AG10803 (cell line): ENCODE results near the gene UBE2L5.

Experiments
- DNase-seq: peaks from one replicate; pipeline ENCODE4 v3.0.0; 2010; ENCODE audit warnings: low read depth
- H3K4me3 ChIP-seq: 2 replicates; pipeline ENCODE4 v1.5.1; 2011; ENCODE audit warnings: mild to moderate bottlenecking, low read length, control low read depth
- TF ChIP-seq, protein P1 (sequence below): conservative IDR thresholded peaks from 2 replicates; pipeline ENCODE4 v1.5.1; 2011; ENCODE audit warnings: mild to moderate bottlenecking, low read length, control low read depth, inconsistent platforms

The UBE2L5 gene

DNA sequence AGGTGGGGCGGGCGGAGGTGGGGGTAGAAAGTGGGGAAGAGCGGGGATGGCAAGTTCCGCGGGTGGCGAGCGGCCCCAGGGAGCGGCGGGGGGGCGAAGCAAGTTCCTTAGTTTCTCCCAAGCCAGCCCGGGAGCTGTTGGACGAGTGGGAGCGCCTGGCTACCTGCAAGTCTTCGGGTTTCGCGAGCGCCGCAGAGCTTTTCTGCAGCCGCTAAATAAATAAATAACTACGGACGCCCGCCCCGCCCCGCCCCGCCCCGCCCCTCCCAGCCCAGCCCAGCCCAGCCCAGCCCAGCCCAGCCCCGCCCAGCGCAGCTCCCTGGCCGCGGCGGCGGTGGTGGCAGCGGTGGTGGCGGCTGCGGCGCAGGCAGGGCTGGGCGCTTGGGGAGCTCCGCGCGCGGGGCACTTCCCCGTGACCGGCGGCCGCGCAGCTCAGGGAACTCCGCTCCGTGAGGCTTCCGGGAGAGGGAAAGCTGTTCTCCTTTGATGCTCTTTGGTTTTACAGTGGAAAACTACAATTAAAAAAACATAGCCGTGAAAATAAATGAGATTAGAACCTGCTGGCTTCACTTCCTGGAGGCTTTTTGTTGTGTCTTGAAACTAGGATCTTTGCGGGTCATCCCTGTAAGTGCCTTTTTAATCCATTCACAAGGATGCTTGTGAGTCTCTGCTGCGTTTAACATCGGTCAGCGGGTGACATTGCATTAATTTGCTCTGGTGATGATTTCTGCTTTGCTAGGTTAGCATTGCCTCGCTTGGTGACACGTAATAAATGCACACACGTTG lies at the start of gene UBE2L5:
UBE2L5 (plus strand) TSS at position 440 of the 786 bp plus-strand sequence. CDS start 5,498 bp downstream, outside the sequence.
- peak within 1 kb of the TSS; percentile 74 for H3K4me3 ChIP-seq
- DNase-seq: peak; percentile 89
- TF ChIP-seq, protein P1, sequence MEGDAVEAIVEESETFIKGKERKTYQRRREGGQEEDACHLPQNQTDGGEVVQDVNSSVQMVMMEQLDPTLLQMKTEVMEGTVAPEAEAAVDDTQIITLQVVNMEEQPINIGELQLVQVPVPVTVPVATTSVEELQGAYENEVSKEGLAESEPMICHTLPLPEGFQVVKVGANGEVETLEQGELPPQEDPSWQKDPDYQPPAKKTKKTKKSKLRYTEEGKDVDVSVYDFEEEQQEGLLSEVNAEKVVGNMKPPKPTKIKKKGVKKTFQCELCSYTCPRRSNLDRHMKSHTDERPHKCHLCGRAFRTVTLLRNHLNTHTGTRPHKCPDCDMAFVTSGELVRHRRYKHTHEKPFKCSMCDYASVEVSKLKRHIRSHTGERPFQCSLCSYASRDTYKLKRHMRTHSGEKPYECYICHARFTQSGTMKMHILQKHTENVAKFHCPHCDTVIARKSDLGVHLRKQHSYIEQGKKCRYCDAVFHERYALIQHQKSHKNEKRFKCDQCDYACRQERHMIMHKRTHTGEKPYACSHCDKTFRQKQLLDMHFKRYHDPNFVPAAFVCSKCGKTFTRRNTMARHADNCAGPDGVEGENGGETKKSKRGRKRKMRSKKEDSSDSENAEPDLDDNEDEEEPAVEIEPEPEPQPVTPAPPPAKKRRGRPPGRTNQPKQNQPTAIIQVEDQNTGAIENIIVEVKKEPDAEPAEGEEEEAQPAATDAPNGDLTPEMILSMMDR: no peak

DNA sequence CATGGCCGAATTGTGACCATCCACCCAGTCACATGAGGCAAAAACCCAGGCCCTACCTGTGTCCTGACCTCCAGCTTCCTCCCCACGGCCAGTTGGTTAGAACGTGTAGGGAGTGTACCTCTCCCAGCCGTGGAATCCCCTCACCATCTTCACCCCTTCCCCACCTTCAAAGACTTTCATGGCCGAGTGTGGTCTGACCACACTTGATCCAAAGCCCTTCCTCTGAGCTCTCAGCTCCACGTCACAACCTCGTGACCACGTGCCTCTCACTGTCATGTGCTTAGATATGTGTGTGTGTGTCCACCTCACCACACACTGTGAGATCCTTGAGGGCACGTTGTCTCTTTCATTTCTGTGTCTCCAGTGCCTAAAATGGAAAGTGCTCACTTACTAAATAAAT lies 48.6 kb upstream of the UBE2L5 start:
- H3K4me3 ChIP-seq: no peak overlapping the region
- DNase-seq: no peak
- TF ChIP-seq, protein P1: no peak

DNA sequence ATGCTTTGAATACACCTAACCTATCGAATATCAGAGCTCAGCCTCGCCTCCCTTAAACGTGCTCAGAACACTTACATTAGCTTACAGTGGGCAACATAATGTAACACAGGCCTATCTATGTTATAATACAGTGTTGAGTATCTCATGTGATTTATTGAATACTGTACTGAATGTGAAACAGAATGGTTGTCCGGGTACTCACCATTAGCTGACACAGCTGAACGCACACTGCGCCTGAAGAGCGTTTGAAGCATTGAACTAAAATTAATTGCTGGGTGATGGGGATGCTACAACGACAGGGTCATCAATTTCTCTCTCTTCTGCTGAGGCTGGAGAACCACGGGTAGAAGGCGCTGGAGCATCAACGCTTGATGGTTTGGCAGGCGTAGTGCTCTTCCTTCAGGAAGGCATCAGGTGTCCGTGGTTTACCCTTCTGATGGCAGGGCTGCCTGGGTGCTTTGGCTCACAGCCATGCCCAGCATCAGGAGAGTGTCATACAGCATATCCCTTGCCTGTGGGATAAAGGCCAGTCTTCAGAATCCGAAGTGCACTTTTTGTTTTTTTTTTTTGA lies 46.9 kb upstream of the UBE2L5 start:
- no peak for DNase-seq
- H3K4me3 ChIP-seq: no peak overlapping the region
- TF ChIP-seq, protein P1: no peak

DNA sequence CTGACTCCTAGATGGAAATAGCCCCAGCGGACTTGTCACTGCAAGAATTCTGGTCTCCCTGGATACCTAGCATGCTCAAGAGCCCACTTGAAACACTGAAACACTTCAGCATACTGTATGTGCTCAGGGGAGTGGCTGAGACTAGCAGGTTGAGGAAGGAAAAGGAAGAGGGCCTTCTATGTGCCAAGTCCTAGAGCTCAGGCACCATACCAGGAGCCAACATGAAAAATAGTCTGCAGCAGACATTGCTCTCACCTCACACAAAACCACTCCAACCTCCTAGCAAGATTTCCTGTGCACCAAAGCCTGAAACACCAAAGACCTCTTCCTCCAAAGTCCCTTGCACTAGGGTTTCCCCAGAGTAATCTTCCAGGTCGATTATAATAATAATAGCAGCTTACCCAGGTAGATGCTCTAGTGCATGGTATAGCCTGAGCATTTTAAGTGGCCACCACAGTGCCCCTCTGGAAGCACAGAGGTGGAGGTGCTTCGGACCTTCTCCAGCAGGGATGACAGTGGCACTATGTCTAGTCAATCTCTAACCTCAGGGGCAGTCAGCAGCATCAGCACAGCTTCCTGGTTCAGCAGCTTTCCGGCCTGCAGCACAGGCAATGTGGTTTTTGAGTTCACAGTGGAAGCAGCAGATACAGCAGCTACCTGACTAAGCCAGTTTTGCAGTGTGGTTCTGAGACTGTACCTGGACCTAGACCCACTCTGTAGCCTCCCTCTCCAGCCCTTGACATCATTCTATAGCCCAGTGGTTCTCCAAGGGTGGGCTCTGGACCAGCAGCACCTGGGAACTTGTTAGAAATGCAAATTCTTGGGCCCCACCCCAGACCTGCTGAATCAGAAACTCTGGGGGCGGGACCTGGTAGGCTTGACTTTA lies 45.6 kb upstream of the UBE2L5 start:
- TF ChIP-seq, protein P1: no peak
- no peak overlapping the region for H3K4me3 ChIP-seq
- no peak for DNase-seq

DNA sequence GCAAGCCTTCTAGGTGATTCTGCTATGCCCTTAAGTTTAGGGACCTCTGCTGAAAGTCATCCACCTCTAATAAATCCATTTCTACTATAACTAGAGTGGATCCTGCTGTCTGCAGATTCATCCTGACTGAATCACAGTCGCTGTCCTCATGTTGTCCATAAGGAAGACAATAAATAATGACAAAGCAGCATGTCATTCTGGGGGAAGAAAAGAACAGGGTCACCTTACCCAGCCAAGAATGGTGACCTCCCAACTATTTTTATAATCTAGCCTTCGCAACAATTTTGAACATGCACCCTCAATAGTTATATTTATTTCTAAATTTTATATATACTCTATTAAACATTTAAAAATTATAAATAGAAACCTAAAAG lies 45.0 kb upstream of the UBE2L5 start:
- no peak for DNase-seq
- TF ChIP-seq, protein P1: no peak
- H3K4me3 ChIP-seq: no peak overlapping the region

DNA sequence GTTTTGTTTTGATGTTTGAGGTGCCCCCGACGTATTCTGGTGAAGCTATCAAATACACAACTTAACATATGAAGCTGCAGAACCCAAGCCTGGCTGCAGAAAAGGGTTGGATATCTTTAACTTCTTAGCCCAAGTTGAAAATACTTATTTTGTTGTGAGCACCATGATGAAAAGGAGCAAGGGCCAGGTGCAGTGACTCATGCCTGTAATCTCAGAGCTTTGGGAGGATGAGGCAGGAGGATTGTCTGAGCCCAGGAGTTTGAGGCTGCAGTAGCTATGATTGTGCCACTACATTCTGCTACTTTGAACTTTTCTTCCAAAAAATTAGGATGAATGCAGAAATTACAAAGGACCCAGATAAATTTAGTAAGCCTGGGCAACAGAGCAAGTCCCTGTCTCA lies 44.1 kb upstream of the UBE2L5 start:
- DNase-seq: no peak
- TF ChIP-seq, protein P1: no peak
- H3K4me3 ChIP-seq: no peak overlapping the region
